ENCODE measurements around the gene ZNF385A. TPM values are rescaled to one million over a fixed set of nuclear protein-coding genes. Genes with fewer than 3 reads are reported as not detected.

Gene ZNF385A
- total and polyA plus RNA-seq, 2 of the 8 experiments (the other 6 are each of a cell fraction or from before 2014, with no cell fraction given): 5.2 to 14.3 TPM

DNA sequence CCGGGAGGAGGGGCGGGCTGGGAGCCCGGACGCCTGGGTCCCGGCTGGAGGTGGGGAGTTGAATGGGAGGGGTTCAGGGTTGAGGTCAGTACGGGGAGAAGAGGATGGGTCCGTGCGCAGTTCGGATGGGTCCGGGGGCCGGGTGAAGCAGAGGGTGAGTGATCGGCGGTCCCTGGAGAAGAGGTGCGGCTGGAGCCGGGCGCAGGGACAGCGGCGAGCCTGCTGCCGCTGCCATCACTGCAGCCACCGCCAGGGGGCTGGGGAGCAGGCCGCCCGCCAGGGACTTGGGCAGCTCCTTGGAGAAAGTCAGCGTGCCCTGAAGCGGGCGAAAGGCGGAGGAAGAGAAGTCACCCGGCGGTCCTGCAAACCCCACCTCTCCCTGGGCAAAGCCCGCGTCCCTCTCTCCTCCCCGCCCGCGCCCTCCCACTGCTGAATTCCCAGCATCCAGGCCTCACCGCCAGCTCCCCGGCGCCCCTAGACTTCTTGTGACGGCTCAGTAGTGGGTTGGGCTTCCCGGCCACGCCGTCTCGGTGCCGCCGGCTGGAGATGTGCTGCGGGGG is 14.3 kb downstream of the ZNF385A start (continued):
- no peak for TF ChIP-seq ATF3 (IDR thresholded peaks at IDR 0.05; ENCODE audit: insufficient read depth, low read depth, low read length)
